Ishikawa (cell line): ENCODE results near the gene F12.

Source experiments
- CEBPB ChIP-seq: IDR thresholded peaks from 2 replicates; pipeline ENCODE4 v1.6.1; 2012
- CREB1 ChIP-seq: IDR thresholded peaks from 2 replicates; pipeline ENCODE4 v1.6.1; 2012; ENCODE audit warnings: low read depth
- EGR1 ChIP-seq: IDR thresholded peaks from 2 replicates; pipeline ENCODE4 v1.6.1; 2012
- EP300 ChIP-seq: IDR thresholded peaks from 2 replicates; pipeline ENCODE4 v1.6.1; 2012; ENCODE audit warnings: borderline replicate concordance
- FOXM1 ChIP-seq: IDR thresholded peaks from 2 replicates; pipeline ENCODE4 v1.6.1; 2012; ENCODE audit warnings: low read depth, borderline replicate concordance
- MAX ChIP-seq: IDR thresholded peaks from 2 replicates; pipeline ENCODE4 v1.6.1; 2012
- NFIC ChIP-seq: IDR thresholded peaks from 2 replicates; pipeline ENCODE4 v1.6.1; 2012
- RAD21 ChIP-seq: IDR thresholded peaks from 2 replicates; pipeline ENCODE4 v1.6.1; 2012; ENCODE audit warnings: low read depth
- REST ChIP-seq: IDR thresholded peaks from 2 replicates; pipeline ENCODE4 v1.6.1; 2012; ENCODE audit warnings: low read depth, mild to moderate bottlenecking
- TAF1 ChIP-seq: IDR thresholded peaks from 2 replicates; pipeline ENCODE4 v1.6.1; 2012; ENCODE audit warnings: low read depth, mild to moderate bottlenecking
- TCF12 ChIP-seq: IDR thresholded peaks from 2 replicates; pipeline ENCODE4 v1.6.1; 2012; ENCODE audit warnings: low read depth
- TEAD4 ChIP-seq: IDR thresholded peaks from 2 replicates; pipeline ENCODE4 v1.6.1; 2012
- YY1 ChIP-seq: IDR thresholded peaks from 2 replicates; pipeline ENCODE4 v1.6.1; 2012; ENCODE audit warnings: low read depth
- TF ChIP-seq, protein P1 (sequence below): IDR thresholded peaks from 2 replicates; pipeline ENCODE4 v1.6.1; 2012

GRCh38 chr5:177449140-177450061, 40.0 kb upstream of the F12 start:
- TF ChIP-seq MAX (no peak), EGR1 (no peak), YY1 (no peak), TEAD4 (no peak), EP300 (no peak), TCF12 (no peak), REST (no peak), NFIC (no peak), CREB1 (no peak), RAD21 (no peak), CEBPB (no peak), TAF1 (no peak), FOXM1 (no peak)
- TF ChIP-seq, protein P1, sequence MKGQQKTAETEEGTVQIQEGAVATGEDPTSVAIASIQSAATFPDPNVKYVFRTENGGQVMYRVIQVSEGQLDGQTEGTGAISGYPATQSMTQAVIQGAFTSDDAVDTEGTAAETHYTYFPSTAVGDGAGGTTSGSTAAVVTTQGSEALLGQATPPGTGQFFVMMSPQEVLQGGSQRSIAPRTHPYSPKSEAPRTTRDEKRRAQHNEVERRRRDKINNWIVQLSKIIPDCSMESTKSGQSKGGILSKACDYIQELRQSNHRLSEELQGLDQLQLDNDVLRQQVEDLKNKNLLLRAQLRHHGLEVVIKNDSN = no peak
